Measurements from ENCODE around the gene ZNF385C.
"Not testable (repeated sequence)": the region's sequence is repeated elsewhere in the genome, so short reads cannot be mapped to it uniquely, and the experiment has no call there.

Gene ZNF385C

DNA sequence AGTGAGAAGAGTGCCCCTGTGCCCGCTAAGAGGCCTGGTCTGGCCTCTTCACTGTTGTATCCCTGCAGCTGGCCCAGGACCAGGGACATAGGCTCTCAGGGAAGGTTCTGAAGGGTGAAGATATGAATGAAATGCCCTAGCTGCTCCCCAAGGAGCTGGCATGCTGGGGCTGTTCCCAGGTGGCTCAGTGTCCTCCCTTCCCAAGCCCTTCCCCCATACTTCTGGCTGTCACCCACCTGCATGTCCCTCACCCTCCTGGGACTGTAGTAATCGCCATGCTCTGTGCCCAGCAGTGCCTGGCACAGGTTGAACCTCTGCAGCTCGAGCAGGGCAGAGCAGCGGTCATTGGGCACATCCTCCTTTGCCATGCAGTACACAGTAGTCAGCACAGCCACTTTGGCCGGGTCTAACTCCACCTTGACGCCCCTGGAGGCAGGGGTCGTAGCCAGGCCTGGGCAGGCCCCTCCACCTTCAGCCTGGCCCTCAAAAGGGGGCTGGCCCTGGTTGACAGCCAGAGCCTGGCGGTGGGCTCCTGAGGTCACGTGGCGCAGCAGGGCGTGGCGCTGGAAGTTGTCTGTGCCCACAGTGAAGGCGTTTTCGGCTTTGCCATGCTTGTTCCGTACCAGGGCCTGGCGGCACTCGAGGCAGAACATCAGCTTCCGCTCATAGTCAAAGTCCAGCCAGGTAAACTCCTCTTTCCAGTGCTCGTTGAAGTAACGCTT, 55.5 kb downstream of the ZNF385C start:
- DNase-seq: no peak

GRCh38 chr17:42041619-42042018, 56.7 kb downstream of the ZNF385C start:
- no peak for DNase-seq

GRCh38 chr17:42040818-42041217, 57.5 kb downstream of the ZNF385C start:
- no peak for DNase-seq

DNA sequence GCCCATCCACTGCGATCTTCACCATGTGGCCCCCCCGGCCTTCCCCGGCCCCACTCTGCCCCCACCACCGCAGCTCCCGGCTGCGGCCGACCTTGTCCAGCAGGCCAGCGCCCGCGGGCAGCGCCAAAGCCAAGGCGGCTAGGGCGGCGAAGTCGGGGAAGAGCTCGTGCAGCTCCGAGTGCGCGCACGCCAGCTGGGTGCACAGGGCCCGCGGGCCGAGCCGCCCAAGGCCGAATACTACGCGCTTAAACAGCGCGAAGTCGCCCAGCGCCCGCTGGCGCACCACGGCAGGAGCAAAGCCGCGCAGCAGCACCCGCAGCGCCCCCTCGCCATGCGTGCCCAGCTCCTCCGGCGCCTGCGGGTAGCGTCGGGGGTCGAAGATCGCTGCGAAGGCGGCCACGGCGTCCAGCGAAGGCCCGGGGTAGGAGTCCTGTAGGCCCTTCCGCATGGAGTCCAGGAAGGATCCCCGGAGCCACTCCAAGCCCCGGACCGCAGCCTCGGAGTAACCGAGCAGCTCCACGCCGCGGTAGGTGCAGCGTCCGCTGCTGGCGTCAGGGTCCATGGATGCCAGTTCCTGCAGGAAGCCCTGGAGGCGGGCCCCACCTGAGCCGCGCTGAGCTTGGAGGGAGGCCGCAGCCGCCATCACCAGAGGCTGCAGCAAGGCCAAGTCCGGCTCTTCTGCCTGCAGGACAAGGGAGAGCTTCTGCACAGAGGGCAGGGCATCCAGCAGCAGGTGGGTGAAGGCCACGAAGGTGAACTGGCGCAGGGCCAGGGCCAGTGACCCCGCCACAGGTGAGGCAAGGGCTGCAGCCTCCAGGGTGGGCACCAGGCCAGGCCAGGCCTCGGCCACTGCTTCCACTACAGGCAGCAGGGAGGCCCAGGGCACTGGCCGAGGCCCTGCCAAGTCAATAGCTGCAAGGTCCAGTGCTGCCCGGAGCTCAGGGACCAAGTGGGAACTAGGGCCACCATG, 58.2 kb downstream of the ZNF385C start:
- no peak for DNase-seq

GRCh38 chr17:42038221-42038973, 59.9 kb downstream of the ZNF385C start:
- no peak for DNase-seq

DNA sequence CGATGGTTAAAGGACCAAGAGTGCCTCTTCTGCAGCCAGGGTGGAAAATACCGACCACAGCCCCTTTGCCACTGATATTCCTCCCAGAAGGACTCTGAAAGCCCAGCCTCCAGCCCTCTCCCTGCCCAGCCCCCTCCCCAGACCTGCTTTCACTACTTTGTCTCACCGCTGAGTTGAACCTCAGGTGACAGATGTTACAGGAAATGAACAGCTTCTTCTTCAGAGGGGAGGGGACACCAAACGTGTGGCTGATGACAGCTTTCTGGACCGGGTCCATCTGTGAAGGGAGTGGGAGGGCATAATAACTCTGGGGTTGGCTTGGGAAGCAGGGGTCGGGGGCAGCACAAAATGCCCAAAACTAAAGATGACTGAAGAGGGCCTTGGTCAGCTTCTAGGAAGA, 64.2 kb downstream of the ZNF385C start:
- DNase-seq: no peak

DNA sequence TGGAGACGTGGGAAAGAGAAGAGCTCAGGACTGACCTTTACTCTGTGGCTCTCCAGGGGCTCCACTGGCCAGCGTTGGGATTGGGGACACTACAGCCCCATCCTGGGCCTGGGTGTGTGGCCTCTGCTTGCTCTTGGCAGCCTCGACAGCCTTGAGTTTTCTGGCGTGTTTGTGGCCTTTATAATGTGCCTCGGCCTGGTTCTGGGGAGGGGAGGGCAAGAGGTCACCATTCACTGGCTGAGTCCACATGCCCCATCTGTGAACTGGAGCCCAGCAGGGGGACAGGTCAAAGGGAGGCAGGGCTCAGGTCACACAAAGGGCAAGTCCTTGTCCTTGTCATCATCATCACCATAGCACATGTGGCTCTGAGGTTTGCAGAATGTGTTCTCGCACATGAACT, 66.7 kb downstream of the ZNF385C start:
- no peak for DNase-seq

DNA sequence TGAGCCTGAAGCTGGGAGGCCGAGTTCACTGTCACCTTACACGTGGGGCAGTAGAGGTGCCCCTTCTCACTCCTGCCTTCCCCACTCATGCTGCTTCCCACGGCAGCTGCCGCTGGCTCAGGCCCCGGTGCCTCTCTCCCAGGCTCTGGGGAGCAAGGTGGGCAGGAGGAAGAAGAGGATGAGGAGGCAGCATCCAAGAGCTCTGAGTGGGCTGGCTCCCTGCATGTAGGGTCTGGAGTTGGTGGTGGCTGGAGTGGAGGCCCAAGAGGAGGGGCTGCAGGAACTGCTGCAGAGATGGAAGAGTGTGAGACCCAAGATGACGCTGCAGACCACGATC, 69.5 kb downstream of the ZNF385C start:
- no peak for DNase-seq

GRCh38 chr17:42027961-42028790, 70.1 kb downstream of the ZNF385C start:
- no peak for DNase-seq

DNA sequence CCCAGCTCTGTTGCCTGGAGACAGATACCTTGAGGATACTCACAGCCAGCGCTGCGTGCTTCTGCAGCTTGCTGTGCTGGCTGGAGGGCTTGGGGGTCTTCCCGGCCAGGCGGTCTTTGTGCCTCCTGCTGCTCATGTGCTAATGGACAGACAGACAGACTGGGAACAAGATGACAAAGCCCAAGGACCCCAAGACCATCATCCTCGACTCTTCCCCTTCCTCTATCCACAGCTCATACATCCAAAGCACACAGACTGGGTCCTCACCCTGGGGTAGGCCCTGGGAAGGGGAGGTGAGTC, 70.7 kb downstream of the ZNF385C start:
- no peak for DNase-seq

DNA sequence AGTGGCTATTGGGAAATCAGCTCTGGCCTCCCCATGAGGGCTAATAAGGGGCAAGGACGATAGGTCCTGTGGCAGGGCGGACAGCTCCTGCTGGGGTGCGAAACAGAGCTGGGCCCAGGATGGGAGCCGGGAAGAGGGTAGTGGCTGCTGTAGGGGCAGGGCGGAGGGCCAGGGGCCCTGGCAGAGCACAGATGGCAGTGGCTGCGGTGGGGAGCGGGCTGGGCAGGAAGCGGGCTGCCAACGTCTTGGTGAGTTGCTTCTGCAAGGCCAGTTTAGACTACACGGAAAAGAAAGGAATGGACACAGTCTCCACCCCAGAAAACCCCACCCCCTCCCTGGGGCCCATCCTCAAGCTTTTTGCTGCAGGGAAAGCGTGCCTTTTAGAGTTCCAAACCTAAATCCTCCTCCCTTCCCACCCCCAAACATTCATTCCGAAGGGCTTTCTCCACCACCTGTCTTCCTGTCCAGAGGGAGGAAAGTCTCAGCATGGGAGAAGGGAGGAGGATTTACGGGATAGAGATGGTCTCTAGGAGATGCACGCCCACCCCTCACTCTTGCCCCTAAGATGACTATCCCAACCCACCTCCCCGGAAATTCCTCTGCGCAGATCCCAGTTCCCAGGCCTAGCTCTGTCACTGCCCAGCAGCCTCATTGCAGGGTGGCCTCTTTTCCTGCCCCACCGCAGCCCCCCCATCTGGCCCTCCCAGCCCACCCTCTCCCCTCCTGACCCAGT, 71.2 kb downstream of the ZNF385C start:
- no peak for DNase-seq

DNA sequence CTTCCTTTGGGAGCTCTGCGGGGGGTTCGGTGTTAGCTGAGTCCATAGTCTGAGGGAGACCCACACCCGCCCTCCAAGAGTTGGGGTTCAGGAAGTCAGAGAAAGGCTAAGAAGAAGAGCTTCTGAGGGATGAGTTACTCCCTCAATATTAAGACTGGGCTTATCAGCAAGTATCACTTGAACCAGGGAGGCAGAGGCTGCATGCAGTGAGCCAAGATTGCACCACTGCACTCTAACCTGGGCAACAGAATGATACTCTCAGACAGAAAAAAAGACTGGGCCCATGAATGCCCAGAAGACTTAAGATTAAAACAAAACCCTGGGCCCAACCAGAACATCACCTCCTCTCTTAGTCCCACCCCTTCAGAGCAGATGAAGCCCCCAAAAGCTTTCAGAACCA, 72.3 kb downstream of the ZNF385C start:
- no peak for DNase-seq

- no peak for DNase-seq
These were observed 73.1 kb downstream of the ZNF385C start for GRCh38 chr17:42025191-42025579.

DNA sequence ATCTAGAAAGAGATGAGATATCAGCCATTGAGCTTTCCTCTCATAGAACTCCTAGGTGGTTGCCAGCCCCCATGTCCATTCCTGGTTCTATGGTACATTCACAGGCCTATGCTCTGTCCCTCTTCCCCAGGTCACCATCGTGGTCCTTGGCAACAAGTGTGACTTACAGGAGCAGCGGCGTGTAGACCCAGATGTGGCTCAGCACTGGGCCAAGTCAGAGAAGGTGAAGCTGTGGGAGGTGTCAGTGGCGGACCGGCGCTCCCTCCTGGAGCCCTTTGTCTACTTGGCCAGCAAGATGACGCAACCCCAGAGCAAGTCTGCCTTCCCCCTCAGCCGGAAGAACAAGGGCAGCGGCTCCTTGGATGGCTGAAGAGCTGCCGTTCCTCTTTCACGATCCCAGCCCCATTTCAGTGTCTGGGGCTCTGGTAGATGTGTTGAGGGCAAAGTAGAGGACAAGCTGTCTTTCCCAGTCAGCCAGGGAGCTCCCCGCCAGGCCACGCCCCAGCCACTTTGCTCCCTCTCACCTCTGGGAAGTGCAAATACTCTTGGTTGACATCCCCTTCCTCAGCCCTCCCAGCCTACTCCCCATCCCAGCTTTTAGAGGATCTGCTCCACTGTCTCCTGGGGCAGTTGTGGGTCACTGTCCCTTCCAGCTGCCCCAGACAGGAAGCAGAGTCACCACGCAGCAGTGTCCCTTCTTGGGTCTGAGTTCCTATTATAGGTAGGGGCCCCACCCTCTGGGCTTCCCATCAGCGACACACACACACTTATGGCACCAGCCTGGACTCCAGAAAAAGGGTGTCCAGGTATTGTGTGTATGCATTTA, 74.5 kb downstream of the ZNF385C start:
- DNase-seq: no peak

DNA sequence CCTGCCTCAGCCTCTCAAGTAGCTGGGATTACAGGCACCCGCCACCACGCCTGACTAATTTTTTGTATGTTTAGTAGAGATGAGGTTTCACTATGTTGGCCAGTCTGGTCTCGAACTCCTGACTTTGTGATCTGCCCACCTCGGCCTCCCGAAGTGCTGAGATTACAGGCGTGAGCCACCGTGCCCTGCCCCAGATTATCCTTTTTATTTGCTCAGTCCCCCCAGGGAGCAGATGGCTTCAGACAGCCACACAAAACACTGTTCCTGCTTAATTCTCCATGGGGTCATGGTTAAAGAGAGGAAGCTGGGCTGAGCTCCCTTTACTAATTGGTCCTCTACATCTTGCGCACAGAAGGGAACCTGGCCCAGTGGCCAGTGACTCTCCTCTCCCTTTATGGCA, 77.4 kb downstream of the ZNF385C start:
- not testable (repeated sequence) for DNase-seq

- DNase-seq: peak; percentile 97
These were observed 78.5 kb downstream of the ZNF385C start, which contains the start of gene NKIRAS2 for GRCh38 chr17:42019509-42020404. Gene NKIRAS2 (plus strand): TSS chr17:42020090. CDS start chr17:42021578, 1,488 bp downstream.

GRCh38 chr17:42018988-42019387, 79.3 kb downstream of the ZNF385C start:
- DNase-seq: no peak

DNA sequence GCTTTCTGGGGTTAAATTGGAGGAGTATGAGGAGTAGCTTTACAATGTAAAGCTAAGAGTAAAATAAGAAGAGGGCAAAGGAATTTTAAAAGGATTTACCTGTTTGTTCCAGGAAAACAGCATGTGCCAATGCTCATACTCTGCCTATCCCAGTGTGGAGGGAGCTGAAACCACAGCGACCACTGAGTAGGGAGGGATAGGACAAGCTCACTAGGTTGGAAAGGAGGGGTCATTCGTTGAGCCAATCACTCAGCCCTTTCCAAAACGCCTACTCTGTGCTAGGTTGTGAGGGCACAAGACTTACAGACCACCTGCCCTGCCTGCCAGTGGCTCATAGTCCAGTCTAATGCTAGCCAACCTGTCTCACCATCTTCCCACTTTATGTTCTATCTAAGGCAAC, 79.9 kb downstream of the ZNF385C start:
- no peak for DNase-seq

DNA sequence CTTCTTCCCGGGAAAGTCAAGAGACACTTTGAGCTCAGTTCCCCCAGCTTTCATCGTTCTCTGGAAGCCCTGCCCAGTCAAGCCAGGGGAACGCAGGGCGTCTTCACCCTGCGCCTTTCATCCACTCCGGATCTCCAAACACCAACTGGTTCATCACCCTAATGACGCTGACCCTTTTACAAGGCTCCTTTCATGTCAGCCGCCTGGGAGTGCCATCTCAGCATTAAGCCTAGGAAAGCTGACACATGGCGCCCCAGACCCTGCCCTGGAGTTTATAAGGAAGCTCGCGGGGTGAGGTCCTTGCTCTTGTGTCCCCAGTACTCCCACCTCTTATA, 80.4 kb downstream of the ZNF385C start:
- peak; percentile 40 for DNase-seq

Data from stimulated activated CD4-positive, alpha-beta T cell treated with anti-CD3 and anti-CD28 coated beads, Interleukin-15, amount 100 ng/mL, for 24 hours (primary cell).